Lung (tissue), 12 donors: Measurements from ENCODE around the gene VSIG8. TPM values are rescaled to one million over a fixed set of nuclear protein-coding genes. Genes with fewer than 3 reads are reported as not detected.

Source experiments
- ATAC-seq: fragments of 200-7000 bp; cut with Tn5 transposase; one replicate; pipeline ENCODE4 v1.9.1; 2020; ENCODE audit warnings: moderate number of reproducible peaks; ENCODE audit not compliant: insufficient read depth, low FRiP score
- DNase-seq, 3 donors: peaks; one replicate each; pipeline ENCODE4 v3.0.0-alpha.2; 2013 to 2017
- H3K27ac ChIP-seq, 2 donors: one replicate each; pipeline ENCODE4 v1.5.1; 2013; ENCODE audit warnings: mild to moderate bottlenecking in 2 of 2, moderate library complexity in 2 of 2, control low read depth in 1 of 2, inconsistent platforms in 1 of 2, low read depth in 1 of 2, low read length in 1 of 2
- H3K27me3 ChIP-seq, 3 donors: one replicate each; pipeline ENCODE4 v1.5.1; 2013; ENCODE audit warnings: low read length in 2 of 3; ENCODE audit not compliant: control insufficient read depth in 3 of 3, insufficient read depth in 3 of 3
- H3K36me3 ChIP-seq, 4 donors: one replicate each; pipeline ENCODE4 v1.5.1; 2013; ENCODE audit warnings: low read length in 4 of 4, mild to moderate bottlenecking in 1 of 4, moderate library complexity in 1 of 4; ENCODE audit not compliant: control insufficient read depth in 4 of 4, insufficient read depth in 4 of 4
- H3K4me1 ChIP-seq, 5 donors: one replicate each; pipeline ENCODE4 v1.5.1; 2013; ENCODE audit warnings: low read length in 5 of 5, mild to moderate bottlenecking in 2 of 5, moderate library complexity in 1 of 5; ENCODE audit not compliant: control insufficient read depth in 5 of 5, insufficient read depth in 5 of 5
- H3K4me3 ChIP-seq: one replicate; pipeline ENCODE4 v1.5.1; 2013; ENCODE audit warnings: mild to moderate bottlenecking, control low read depth, moderate library complexity
- H3K9ac ChIP-seq, 2 donors: one replicate each; pipeline ENCODE4 v1.5.1; 2013; ENCODE audit warnings: low read length in 2 of 2, control low read depth in 1 of 2; ENCODE audit not compliant: insufficient read depth in 1 of 2
- H3K9me3 ChIP-seq, 4 donors: one replicate each; pipeline ENCODE4 v1.5.1; 2013; ENCODE audit warnings: low read length in 3 of 4, mild to moderate bottlenecking in 1 of 4, moderate library complexity in 1 of 4; ENCODE audit not compliant: control insufficient read depth in 4 of 4, insufficient read depth in 3 of 4
- WGBS, 2 donors: extraction: QIAGEN DNeasy Blood & Tissue Kit; methylation state at CpG; one replicate each; pipeline ENCODE4 v1.1.7; 2013; 5-methylcytosine and 5-hydroxymethylcytosine counted together
- polyA plus RNA-seq, 2 donors: library from polyadenylated mRNA; stranded (reverse); fragments of 200-250 nt; gene quantifications; one replicate each; pipeline ENCODE4 v1.2.1, GENCODE V29; 2013
- total RNA-seq, 2 donors: library from RNA; depleted of rRNA in 1 of 2; stranded (reverse); fragments of >200 nt in 1 of 2; gene quantifications; one replicate each; pipeline ENCODE4 v1.2.1, GENCODE V29; 2014 to 2021
- TF ChIP-seq, protein P1 (sequence below): IDR thresholded peaks from 2 replicates; pipeline ENCODE4 v1.5.1; 2012; ENCODE audit warnings: mild to moderate bottlenecking; ENCODE audit errors: control extremely low read depth, extremely low read depth
- donor health status: control.
- donor health status: control.
- donor health status: Bipolar disorder and iron deficiency.
- donor health status: healthy.
- donor health status: DM: yes; HTN: yes; CAD: no.

The VSIG8 gene
- total and polyA plus RNA-seq, 4 donors, result 0.13 to 0.46 (median 0.22) TPM

DNA sequence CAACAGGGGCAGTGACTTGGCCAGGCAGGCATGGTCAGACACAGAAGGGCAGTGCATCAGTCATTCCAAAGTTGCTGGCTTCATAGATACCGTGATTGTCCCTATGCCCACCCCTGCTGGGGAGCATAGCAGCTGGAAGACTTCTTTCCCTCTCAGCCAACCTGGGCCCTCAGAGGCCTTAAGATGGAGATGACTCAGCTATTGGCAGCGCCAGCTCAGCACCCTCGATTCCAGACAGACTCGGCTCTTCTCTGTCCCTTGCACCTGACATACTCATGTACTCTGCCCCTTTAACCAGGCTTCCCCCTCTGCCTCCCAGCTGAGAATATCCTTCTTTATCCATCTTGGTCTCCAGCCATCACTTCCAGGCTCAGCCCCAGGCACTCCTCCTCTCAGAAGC, 19.0 kb downstream of the VSIG8 start:
- Histone ChIP-seq H3K27ac (no peak overlapping the region), H3K9ac (no peak overlapping the region), H3K36me3 (no peaks in the 10 kb centered on the region), H3K4me3 (no peak overlapping the region), H3K27me3 (no peaks in the 10 kb centered on the region), H3K4me1 (peaks cover 0 to 8% (median 0%) of the 10 kb centered on the region in 5 donors), H3K9me3 (no peaks in the 10 kb centered on the region)
- DNase-seq, result no peak
- TF ChIP-seq, protein P1, sequence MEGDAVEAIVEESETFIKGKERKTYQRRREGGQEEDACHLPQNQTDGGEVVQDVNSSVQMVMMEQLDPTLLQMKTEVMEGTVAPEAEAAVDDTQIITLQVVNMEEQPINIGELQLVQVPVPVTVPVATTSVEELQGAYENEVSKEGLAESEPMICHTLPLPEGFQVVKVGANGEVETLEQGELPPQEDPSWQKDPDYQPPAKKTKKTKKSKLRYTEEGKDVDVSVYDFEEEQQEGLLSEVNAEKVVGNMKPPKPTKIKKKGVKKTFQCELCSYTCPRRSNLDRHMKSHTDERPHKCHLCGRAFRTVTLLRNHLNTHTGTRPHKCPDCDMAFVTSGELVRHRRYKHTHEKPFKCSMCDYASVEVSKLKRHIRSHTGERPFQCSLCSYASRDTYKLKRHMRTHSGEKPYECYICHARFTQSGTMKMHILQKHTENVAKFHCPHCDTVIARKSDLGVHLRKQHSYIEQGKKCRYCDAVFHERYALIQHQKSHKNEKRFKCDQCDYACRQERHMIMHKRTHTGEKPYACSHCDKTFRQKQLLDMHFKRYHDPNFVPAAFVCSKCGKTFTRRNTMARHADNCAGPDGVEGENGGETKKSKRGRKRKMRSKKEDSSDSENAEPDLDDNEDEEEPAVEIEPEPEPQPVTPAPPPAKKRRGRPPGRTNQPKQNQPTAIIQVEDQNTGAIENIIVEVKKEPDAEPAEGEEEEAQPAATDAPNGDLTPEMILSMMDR, result no peak
- WGBS, 2 donors, result 77 to 85% methylated on average over 4 of the region's 4 CpGs
- no peak for ATAC-seq

- DNase-seq (peak; percentile 40 to 65 (median 65)), ATAC-seq (no peak)
- H3K4me1 ChIP-seq, result peaks cover 0 to 8% (median 0%) of the 10 kb centered on the region in 5 donors
- no peak overlapping the region for H3K4me3 ChIP-seq
- no peaks in the 10 kb centered on the region for H3K36me3 ChIP-seq
- WGBS, 2 donors, result 80 to 87% methylated on average over 2 of the region's 2 CpGs
- H3K27ac ChIP-seq, result no peak overlapping the region
- H3K9ac ChIP-seq, result no peak overlapping the region
- no peaks in the 10 kb centered on the region for H3K27me3 ChIP-seq
- TF ChIP-seq, protein P1, result no peak
- no peaks in the 10 kb centered on the region for H3K9me3 ChIP-seq
Observed at GRCh38 chr1:159841749-159842148, 20.7 kb downstream of the VSIG8 start.

GRCh38 chr1:159839116-159839849, 23.2 kb downstream of the VSIG8 start:
- WGBS, 2 donors, result 90 to 91% methylated on average over 5 of the region's 5 CpGs
- no peaks in the 10 kb centered on the region for H3K9me3 ChIP-seq
- peaks cover 0 to 8% (median 0%) of the 10 kb centered on the region in 5 donors for H3K4me1 ChIP-seq
- no peak overlapping the region for H3K27ac ChIP-seq
- H3K27me3 ChIP-seq, result no peaks in the 10 kb centered on the region
- ATAC-seq, result no peak
- TF ChIP-seq, protein P1, result no peak
- no peak overlapping the region for H3K4me3 ChIP-seq
- no peak overlapping the region for H3K9ac ChIP-seq
- DNase-seq, result no peak
- peaks cover 0 to 2% (median 0%) of the 10 kb centered on the region in 4 donors for H3K36me3 ChIP-seq

DNA sequence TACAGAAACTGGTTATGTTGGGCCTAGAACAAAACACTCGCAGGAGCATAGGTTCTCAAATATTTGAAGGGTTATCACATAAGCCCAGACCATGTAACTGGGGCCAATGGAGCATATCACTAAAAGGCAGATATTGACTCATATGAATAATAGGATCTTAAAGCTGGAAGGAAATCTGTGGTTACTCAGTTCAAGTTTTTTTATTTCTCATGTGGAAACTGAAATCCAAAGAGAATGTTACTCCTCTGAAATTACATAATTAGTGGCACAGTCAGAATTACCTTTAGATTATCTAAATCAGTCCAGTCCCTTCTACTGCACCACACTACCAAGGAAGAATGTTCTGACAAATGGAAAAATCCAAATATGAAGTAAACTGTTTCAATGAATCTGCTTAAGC, 23.7 kb downstream of the VSIG8 start:
- ATAC-seq (no peak), DNase-seq (no peak)
- Histone ChIP-seq H3K4me3 (no peak overlapping the region), H3K27me3 (no peaks in the 10 kb centered on the region), H3K36me3 (peaks cover 0 to 6% (median 0%) of the 10 kb centered on the region in 4 donors), H3K27ac (no peak overlapping the region), H3K9ac (no peak overlapping the region), H3K4me1 (peaks cover 0 to 8% (median 0%) of the 10 kb centered on the region in 5 donors), H3K9me3 (no peaks in the 10 kb centered on the region)
- TF ChIP-seq, protein P1, result no peak
- WGBS, 2 donors, result 66 to 89% methylated on average over 1 of the region's 1 CpG
